Breast epithelium (tissue), 3 donors: ENCODE measurements around the gene CPLANE1.

ENCODE experiments used
- CTCF ChIP-seq, 3 donors: fragments of 450-650 bp; IDR thresholded peaks; one replicate each; pipeline ENCODE4 v1.5.1; 2016 to 2017; ENCODE audit warnings: antibody characterized with exemption in 3 of 3, mild to moderate bottlenecking in 3 of 3, moderate library complexity in 3 of 3
- POLR2A ChIP-seq: fragments of 450-650 bp; IDR thresholded peaks from one replicate; pipeline ENCODE4 v1.6.1; 2016; ENCODE audit warnings: antibody characterized with exemption, mild to moderate bottlenecking, moderate library complexity

- TF ChIP-seq POLR2A (no peak), CTCF (IDR thresholded peaks at IDR 0.05) (no peak)
Observed at GRCh38 chr5:37075399-37075950, 173.7 kb downstream of the CPLANE1 start.
